Breast epithelium (tissue), 3 donors: ENCODE results near the gene CFAP100.

Source experiments
- POLR2AphosphoS5 ChIP-seq, 3 donors: sonication (generic); formaldehyde crosslinking; IDR thresholded peaks; one replicate each; pipeline ENCODE4 v1.6.1; 2017; ENCODE audit warnings: antibody characterized with exemption in 3 of 3
- TF ChIP-seq, protein P1 (sequence below), 3 donors: fragments of 450-650 bp; IDR thresholded peaks; one replicate each; pipeline ENCODE4 v1.5.1; 2016 to 2017; ENCODE audit warnings: antibody characterized with exemption in 3 of 3, mild to moderate bottlenecking in 3 of 3, moderate library complexity in 3 of 3

DNA sequence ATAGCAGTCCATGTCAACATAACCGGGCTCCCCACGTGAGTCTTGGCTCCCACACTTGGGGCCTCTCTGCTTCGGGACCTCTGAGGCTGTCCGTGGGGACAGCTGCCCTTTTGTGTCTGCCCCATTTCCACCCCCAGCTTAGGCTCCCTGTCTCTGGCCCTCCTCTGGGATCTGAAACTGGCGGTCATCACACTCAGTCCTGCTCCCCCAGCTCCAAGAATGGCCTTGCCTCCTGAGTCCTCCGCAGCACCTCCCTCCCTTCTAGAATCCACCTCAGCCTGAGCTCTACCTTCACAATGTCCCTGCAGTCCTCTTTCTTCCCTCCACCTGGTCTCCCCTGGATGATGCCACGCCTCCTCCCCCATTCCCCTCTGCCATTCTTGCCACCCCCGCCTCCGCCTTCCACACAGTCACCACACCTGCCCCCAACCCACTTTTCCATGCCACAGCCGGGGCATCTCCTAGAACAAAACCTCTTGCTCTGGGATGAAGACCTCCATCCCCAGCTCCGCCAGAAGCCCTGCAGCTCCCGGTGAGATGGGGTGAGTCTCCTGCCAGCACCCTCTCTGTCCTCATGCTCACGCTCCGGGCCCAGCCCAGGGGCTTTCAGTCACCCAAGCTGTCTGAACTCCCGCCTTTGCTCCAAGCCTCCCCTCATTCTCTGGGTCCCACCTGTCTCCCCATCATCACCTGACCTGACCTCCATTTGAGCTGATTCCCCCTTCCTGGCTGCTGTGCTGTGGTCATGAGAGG lies 88.0 kb downstream of the CFAP100 start:
- no peak for TF ChIP-seq POLR2AphosphoS5 (IDR thresholded peaks at IDR 0.05)
- TF ChIP-seq, protein P1, sequence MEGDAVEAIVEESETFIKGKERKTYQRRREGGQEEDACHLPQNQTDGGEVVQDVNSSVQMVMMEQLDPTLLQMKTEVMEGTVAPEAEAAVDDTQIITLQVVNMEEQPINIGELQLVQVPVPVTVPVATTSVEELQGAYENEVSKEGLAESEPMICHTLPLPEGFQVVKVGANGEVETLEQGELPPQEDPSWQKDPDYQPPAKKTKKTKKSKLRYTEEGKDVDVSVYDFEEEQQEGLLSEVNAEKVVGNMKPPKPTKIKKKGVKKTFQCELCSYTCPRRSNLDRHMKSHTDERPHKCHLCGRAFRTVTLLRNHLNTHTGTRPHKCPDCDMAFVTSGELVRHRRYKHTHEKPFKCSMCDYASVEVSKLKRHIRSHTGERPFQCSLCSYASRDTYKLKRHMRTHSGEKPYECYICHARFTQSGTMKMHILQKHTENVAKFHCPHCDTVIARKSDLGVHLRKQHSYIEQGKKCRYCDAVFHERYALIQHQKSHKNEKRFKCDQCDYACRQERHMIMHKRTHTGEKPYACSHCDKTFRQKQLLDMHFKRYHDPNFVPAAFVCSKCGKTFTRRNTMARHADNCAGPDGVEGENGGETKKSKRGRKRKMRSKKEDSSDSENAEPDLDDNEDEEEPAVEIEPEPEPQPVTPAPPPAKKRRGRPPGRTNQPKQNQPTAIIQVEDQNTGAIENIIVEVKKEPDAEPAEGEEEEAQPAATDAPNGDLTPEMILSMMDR (IDR thresholded peaks at IDR 0.05) = no peak
